ENCODE measurements around the gene FAM13A.

DNA sequence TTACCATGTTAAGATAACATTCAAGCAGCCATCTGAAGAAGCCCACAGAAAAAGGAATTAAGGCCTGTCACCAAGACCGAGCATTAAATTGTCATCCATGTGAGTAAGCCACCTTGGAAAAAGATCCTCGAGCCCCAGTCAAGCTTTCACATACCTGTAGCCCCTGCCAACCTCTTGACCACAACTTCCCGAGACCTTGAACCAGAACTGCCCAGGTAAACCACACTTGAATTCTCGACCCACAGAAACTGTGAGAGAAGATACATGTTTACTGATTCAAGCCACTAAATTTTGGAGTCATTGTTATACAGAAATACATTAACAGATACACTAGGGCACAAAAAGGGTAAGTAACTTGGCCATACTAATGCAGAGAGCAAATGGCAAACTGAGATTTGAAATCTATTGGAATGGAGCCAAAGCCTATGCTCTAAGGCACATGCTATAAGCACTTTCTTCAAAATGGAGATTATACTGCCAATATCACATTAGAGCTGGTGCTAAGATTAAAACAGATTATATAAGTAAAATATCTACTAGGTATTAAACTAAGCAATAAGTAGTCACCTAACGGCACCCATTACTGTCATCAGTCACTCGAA, 49.5 kb downstream of the FAM13A start:
- TF ChIP-seq POLR2AphosphoS5 (IDR thresholded peaks at IDR 0.05) = no peak
- TF ChIP-seq, protein P1, sequence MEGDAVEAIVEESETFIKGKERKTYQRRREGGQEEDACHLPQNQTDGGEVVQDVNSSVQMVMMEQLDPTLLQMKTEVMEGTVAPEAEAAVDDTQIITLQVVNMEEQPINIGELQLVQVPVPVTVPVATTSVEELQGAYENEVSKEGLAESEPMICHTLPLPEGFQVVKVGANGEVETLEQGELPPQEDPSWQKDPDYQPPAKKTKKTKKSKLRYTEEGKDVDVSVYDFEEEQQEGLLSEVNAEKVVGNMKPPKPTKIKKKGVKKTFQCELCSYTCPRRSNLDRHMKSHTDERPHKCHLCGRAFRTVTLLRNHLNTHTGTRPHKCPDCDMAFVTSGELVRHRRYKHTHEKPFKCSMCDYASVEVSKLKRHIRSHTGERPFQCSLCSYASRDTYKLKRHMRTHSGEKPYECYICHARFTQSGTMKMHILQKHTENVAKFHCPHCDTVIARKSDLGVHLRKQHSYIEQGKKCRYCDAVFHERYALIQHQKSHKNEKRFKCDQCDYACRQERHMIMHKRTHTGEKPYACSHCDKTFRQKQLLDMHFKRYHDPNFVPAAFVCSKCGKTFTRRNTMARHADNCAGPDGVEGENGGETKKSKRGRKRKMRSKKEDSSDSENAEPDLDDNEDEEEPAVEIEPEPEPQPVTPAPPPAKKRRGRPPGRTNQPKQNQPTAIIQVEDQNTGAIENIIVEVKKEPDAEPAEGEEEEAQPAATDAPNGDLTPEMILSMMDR (IDR thresholded peaks at IDR 0.05) = no peak
